K562 (cell line): ENCODE data around the gene CHN2. TPM values are rescaled to one million over a fixed set of nuclear protein-coding genes. Genes with fewer than 3 reads are reported as not detected.

Source experiments
- ATAC-seq: fragments of 200-7000 bp; cut with Tn5 transposase; 3 replicates; pipeline ENCODE4 v1.9.1; 2020; ENCODE audit warnings: moderate library complexity
- BruUV-seq: library from RNA; stranded (reverse); fragments of 400-500 nt; replicated peaks from 2 replicates; lab custom pipeline; 2021; lab: Mats Ljungman, UMichigan
- CTCF ChIA-PET: fragments of 300-600 bp; formaldehyde crosslinking; extraction: SDS; loops from one replicate; lab custom pipeline; 2021; ENCODE audit warnings: low intra/inter-chr PET ratio; lab: Yijun Ruan, JAX
- POLR2A ChIA-PET: fragments of 300-600, 350-650 bp; sonication (Branson Sonifier 250); formaldehyde crosslinking; extraction: SDS; loops from one replicate; lab custom pipeline; 2021; ENCODE audit warnings: antibody characterized with exemption, inconsistent platforms; lab: Yijun Ruan, JAX
- DNase-seq, 4 experiments: peaks; one replicate each; pipeline versions ENCODE4 v3.0.0 to v3.0.0-alpha.2; 2011 to 2018; ENCODE audit warnings: low spot score in 3 of 4, mixed read lengths in 3 of 4; ENCODE audit errors: extremely low read depth in 1 of 4
- FAIRE-seq: peaks from 2 replicates; lab custom pipeline; 2011; peaks lifted over from hg19 to GRCh38; lab: Jason Lieb, UNC
- H2AFZ ChIP-seq: 2 replicates; pipeline ENCODE4 v1.6.0; 2011; ENCODE audit warnings: low read depth, low read length, control low read depth, inconsistent platforms
- H3K27ac ChIP-seq: fragments of 200-600 bp; 3 replicates; pipeline ENCODE4 v1.8.0; 2011; ENCODE audit warnings: low read depth, mild to moderate bottlenecking, control low read depth, inconsistent platforms, low read length, moderate library complexity, mixed read lengths; ENCODE audit errors: extremely low read depth
- H3K27me3 ChIP-seq, 2 experiments: fragments of 300-600 bp in 1 of 2; 2 replicates in 1 of 2; 3 replicates in 1 of 2; pipeline versions ENCODE4 v1.6.0 to v1.8.0; 2011; ENCODE audit warnings: inconsistent platforms in 2 of 2, low read length in 2 of 2, mild to moderate bottlenecking in 1 of 2, mixed read lengths in 1 of 2, moderate library complexity in 1 of 2; ENCODE audit not compliant: control insufficient read depth in 2 of 2, insufficient read depth in 2 of 2
- H3K36me3 ChIP-seq: fragments of 300-600 bp; 3 replicates; pipeline ENCODE4 v1.8.0; 2011; ENCODE audit warnings: mild to moderate bottlenecking, low read length, inconsistent platforms; ENCODE audit not compliant: control insufficient read depth, insufficient read depth
- H3K4me1 ChIP-seq, 2 experiments: fragments of 200-600 bp in 1 of 2; replicated peaks in 1 of 2; 2 replicates in 1 of 2; 3 replicates in 1 of 2; pipeline versions ENCODE4 v1.5.1 to v1.8.0; 2011; ENCODE audit warnings: inconsistent platforms in 2 of 2, low read length in 2 of 2, mild to moderate bottlenecking in 1 of 2, mixed read lengths in 1 of 2, moderate library complexity in 1 of 2; ENCODE audit not compliant: control insufficient read depth in 2 of 2, insufficient read depth in 2 of 2
- H3K4me2 ChIP-seq: 2 replicates; pipeline ENCODE4 v1.6.1; 2011; ENCODE audit warnings: low read length, control low read depth, inconsistent platforms, mixed read lengths; ENCODE audit not compliant: insufficient read depth
- H3K4me3 ChIP-seq: fragments of 200-600 bp; sonication (generic), shearing (Covaris generic); 2 replicates; pipeline ENCODE4 v1.5.1; 2016; ENCODE audit warnings: control low read depth, inconsistent platforms
- H3K79me2 ChIP-seq: fragments of 200-600 bp; 3 replicates; pipeline ENCODE4 v1.8.0; 2011; ENCODE audit warnings: low read length, inconsistent platforms; ENCODE audit not compliant: control insufficient read depth, insufficient read depth
- H3K9ac ChIP-seq, 2 experiments: 2 replicates each; pipeline versions ENCODE4 v1.6.0 to v1.6.1; 2011; ENCODE audit warnings: low read depth in 2 of 2, low read length in 2 of 2, control low read depth in 1 of 2, inconsistent platforms in 1 of 2, mild to moderate bottlenecking in 1 of 2, mixed read lengths in 1 of 2; ENCODE audit not compliant: insufficient read depth in 1 of 2
- H3K9me1 ChIP-seq: one replicate; pipeline ENCODE4 v1.6.0; 2011; ENCODE audit warnings: inconsistent platforms, mild to moderate bottlenecking, low read length, moderate library complexity; ENCODE audit not compliant: control insufficient read depth, insufficient read depth
- H3K9me3 ChIP-seq: replicated peaks from 2 replicates; pipeline ENCODE4 v1.5.1; 2011; ENCODE audit warnings: low read depth, low read length, inconsistent platforms; ENCODE audit not compliant: control insufficient read depth, insufficient read depth
- H4K20me1 ChIP-seq: replicated peaks from 2 replicates; pipeline ENCODE4 v1.6.1; 2011; ENCODE audit warnings: low read length, inconsistent platforms, mixed read lengths; ENCODE audit not compliant: control insufficient read depth, insufficient read depth
- CBX3 ChIP-seq, 2 experiments: IDR thresholded peaks; 1 replicate in 1 of 2; 2 replicates in 1 of 2; pipeline ENCODE4 v1.6.1; 2012; ENCODE audit warnings: inconsistent platforms in 2 of 2, low read length in 2 of 2, borderline replicate concordance in 1 of 2, control low read depth in 1 of 2
- CTCF ChIP-seq, 3 experiments: IDR thresholded peaks in 2 of 3; conservative IDR thresholded peaks in 1 of 3; 2 replicates each; pipeline ENCODE4 v1.5.1; 2011 to 2012; ENCODE audit warnings: low read length in 3 of 3, mild to moderate bottlenecking in 3 of 3, control low read depth in 2 of 3, improper control_type of control experiment in 1 of 3, inconsistent platforms in 1 of 3, low read depth in 1 of 3, mixed read lengths in 1 of 3, moderate library complexity in 1 of 3; ENCODE audit not compliant: insufficient read depth in 2 of 3
- DPF2 ChIP-seq: fragments of 450-650 bp; IDR thresholded peaks from 2 replicates; pipeline ENCODE4 v1.6.1; 2016
- ETS1 ChIP-seq: conservative IDR thresholded peaks from 2 replicates; pipeline ENCODE4 v1.6.1; 2011; ENCODE audit warnings: low read depth, mild to moderate bottlenecking, low read length; ENCODE audit not compliant: control insufficient read depth
- HDAC8 ChIP-seq: fragments of 450-650 bp; IDR thresholded peaks from 2 replicates; pipeline ENCODE4 v1.6.1; 2016; ENCODE audit warnings: mild to moderate bottlenecking, missing genetic modification characterization, moderate library complexity, missing compliant biosample characterization
- KAT7 ChIP-seq: sonication (generic); formaldehyde crosslinking; IDR thresholded peaks from 2 replicates; pipeline ENCODE4 v1.8.0; 2022; ENCODE audit warnings: missing genetic modification reagents, mild to moderate bottlenecking, borderline replicate concordance
- U2AF1 ChIP-seq: fragments of 200-400 bp; formaldehyde crosslinking; optimal IDR thresholded peaks from 2 replicates; pipeline ENCODE3; 2017; ENCODE audit warnings: mild to moderate bottlenecking, low read depth, low read length, moderate library complexity
- YBX1 ChIP-seq: fragments of 450-650 bp; IDR thresholded peaks from 2 replicates; pipeline ENCODE4 v1.7.1; 2016; ENCODE audit warnings: mild to moderate bottlenecking
- ZKSCAN8 ChIP-seq: fragments of 200-800 bp; sonication (Bioruptor generic); IDR thresholded peaks from 2 replicates; pipeline ENCODE4 v1.6.1; 2016; ENCODE audit warnings: missing genetic modification characterization, missing compliant biosample characterization
- ZNF444 ChIP-seq: fragments of 250-450 bp; sonication (Bioruptor Pico); IDR thresholded peaks from 2 replicates; pipeline ENCODE4 v1.4.0; 2020; ENCODE audit warnings: mild to moderate bottlenecking, moderate library complexity
- ZNF589 ChIP-seq: fragments of 200-800 bp; sonication (Bioruptor generic); IDR thresholded peaks from 2 replicates; pipeline ENCODE4 v1.6.1; 2016; ENCODE audit warnings: low read depth, missing genetic modification characterization, missing compliant biosample characterization
- ZNF76 ChIP-seq: fragments of 250-450 bp; sonication (Bioruptor Pico); IDR thresholded peaks from 2 replicates; pipeline ENCODE4 v1.4.0; 2020; ENCODE audit warnings: mild to moderate bottlenecking, moderate library complexity, borderline replicate concordance
- WGBS: fragments of 100-300 bp; shearing (Covaris generic); methylation state at CpG from one replicate; pipeline ENCODE4 v1.1.6; 2016; ENCODE audit warnings: low coverage, mixed read lengths; ENCODE audit not compliant: insufficient coverage; ENCODE audit errors: missing lambda C conversion rate; 5-methylcytosine and 5-hydroxymethylcytosine counted together
- in situ Hi-C: fragments of 300-500 bp; cut with MboI; formaldehyde crosslinking; loops from 4 replicates; pipeline ENCODE4 v1.15.0; 2018; ENCODE audit warnings: inconsistent platforms, mixed read lengths
- intact Hi-C: fragments of 100-400 bp; cut with micrococcal nuclease; formaldehyde crosslinking; loops from 2 replicates; pipeline ENCODE4 v1.14.2; 2022
- polyA plus RNA-seq, 8 experiments: library from polyadenylated mRNA; depleted of rRNA in 4 of 8; stranded (reverse) in 5 of 8; unstranded in 3 of 8; fragments of >200 nt; fragmentation: Nextera tagmentation in 2 of 8; fragmentation: Illumina TruSeq in 1 of 8; extraction: Ambion mirVana in 2 of 8; extraction: Trizol in 1 of 8; gene quantifications; 2 replicates each; pipeline versions ENCODE4 v1.2.1 to v1.2.3, GENCODE V29; 2011 to 2014; ENCODE audit warnings: inconsistent platforms in 1 of 8, missing spikeins in 1 of 8
- total RNA-seq, 7 experiments: library from RNA; depleted of rRNA in 6 of 7; stranded (reverse); fragments of >200 nt in 6 of 7; fragmentation: Illumina TruSeq in 2 of 7; extraction: Trizol in 2 of 7; gene quantifications; 2 replicates each; pipeline versions ENCODE4 v1.2.1 to v1.2.3, GENCODE V29; 2011 to 2021; ENCODE audit warnings: low replicate concordance in 1 of 7
- TF ChIP-seq, protein P1 (sequence below), 2 experiments: fragments of 450-650 bp in 1 of 2; IDR thresholded peaks; 2 replicates each; pipeline ENCODE4 v1.6.1; 2011 to 2017; ENCODE audit warnings: low read depth in 2 of 2, antibody characterized with exemption in 1 of 2, borderline replicate concordance in 1 of 2, low read length in 1 of 2, mild to moderate bottlenecking in 1 of 2, mixed read lengths in 1 of 2; ENCODE audit not compliant: control insufficient read depth in 1 of 2
- TF ChIP-seq, protein P2 (sequence below): sonication (generic); formaldehyde crosslinking; IDR thresholded peaks from 2 replicates; pipeline ENCODE4 v1.8.0; 2022; ENCODE audit warnings: missing genetic modification reagents, mild to moderate bottlenecking, borderline replicate concordance

Gene CHN2
- total and polyA plus RNA-seq, 9 of the 15 experiments (the other 6 are each of a cell fraction or from before 2014, with no cell fraction given): 0.12 to 2.1 (median 0.31) TPM; not detected in 1

DNA sequence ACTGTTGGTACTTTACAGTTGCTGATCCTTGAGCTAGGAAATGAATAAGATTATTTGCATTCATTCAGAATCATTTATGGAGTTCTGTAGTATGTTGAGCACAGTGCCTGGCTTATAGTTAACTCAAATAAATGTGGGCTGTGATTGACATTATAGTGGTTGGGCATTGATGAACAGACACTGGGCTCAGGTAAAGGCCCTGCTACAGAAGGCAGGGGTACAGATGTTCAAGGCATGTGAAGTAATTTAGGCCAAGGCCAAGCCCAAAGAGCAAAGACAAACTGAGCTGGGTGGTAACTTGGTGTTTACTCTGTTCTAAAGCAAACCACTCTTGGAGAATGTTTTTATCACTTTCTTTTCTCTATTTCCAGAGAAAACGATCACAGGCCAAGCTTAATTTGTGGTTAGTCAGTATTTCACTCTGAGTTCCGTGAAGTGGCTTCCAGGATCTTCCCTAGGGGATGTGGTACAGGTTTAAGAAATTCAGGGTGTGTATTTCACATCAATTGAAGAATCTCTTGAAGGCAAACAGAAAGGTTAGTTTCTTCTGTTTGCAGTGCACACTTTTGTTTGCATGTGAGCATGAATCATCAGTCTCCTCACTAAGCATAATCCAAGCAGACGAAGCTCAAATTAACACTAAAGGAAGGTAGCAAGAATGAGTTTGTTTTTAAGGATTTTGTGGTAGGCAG lies 255.1 kb downstream of the CHN2 start:
- Histone ChIP-seq H3K27me3 (peaks cover 2 to 8% of the 10 kb centered on the region in 2 experiments; a peak in 2 of 5 replicates), H3K9ac (no peak overlapping the region), H3K9me3 (no peaks in the 10 kb centered on the region), H3K4me3 (no peak overlapping the region), H3K27ac (no peak overlapping the region), H4K20me1 (no peaks in the 10 kb centered on the region; the same call in 1 of the 2 replicates), H3K4me1 (no peaks in the 10 kb centered on the region), H3K79me2 (no peaks in the 10 kb centered on the region), H3K4me2 (no peak overlapping the region), H3K36me3 (no peaks in the 10 kb centered on the region), H2AFZ (no peak overlapping the region), H3K9me1 (no peaks in the 10 kb centered on the region)
- WGBS: 0% methylated on average over 3 of the region's 3 CpGs
- DNase-seq: no peak
- in situ Hi-C loops (no loop called here), intact Hi-C loops (no loop called here)
- no peak for FAIRE-seq
- CTCF ChIA-PET: no interaction called here
- POLR2A ChIA-PET: interaction anchor here (0.5 kb wide), 1 partner anchor 67 kb away, joined by 3 read pairs; no protein-coding TSS in a partner anchor
- ATAC-seq: no peak
- no TSS peak for BruUV-seq
- TF ChIP-seq YBX1 (no peak), U2AF1 (no peak), CBX3 (IDR thresholded peaks at IDR 0.05; ENCODE audit: borderline replicate concordance in 1 of 2, low read length in 2 of 2) (no peak), ZNF589 (CRISPR knock-in tag) (no peak), CTCF (IDR thresholded peaks at IDR 0.05 in 2 of 3, conservative IDR thresholded peaks at IDR 0.05 in 1 of 3; ENCODE audit: insufficient read depth in 2 of 3, low read depth in 1 of 3, low read length in 3 of 3) (no peak), ETS1 (no peak), KAT7 (CRISPR knock-in tag) (no peak), HDAC8 (tag) (no peak), ZNF444 (CRISPR knock-in tag) (no peak), DPF2 (no peak), ZNF76 (CRISPR knock-in tag) (no peak), ZKSCAN8 (CRISPR knock-in tag) (no peak)
- TF ChIP-seq, protein P1, sequence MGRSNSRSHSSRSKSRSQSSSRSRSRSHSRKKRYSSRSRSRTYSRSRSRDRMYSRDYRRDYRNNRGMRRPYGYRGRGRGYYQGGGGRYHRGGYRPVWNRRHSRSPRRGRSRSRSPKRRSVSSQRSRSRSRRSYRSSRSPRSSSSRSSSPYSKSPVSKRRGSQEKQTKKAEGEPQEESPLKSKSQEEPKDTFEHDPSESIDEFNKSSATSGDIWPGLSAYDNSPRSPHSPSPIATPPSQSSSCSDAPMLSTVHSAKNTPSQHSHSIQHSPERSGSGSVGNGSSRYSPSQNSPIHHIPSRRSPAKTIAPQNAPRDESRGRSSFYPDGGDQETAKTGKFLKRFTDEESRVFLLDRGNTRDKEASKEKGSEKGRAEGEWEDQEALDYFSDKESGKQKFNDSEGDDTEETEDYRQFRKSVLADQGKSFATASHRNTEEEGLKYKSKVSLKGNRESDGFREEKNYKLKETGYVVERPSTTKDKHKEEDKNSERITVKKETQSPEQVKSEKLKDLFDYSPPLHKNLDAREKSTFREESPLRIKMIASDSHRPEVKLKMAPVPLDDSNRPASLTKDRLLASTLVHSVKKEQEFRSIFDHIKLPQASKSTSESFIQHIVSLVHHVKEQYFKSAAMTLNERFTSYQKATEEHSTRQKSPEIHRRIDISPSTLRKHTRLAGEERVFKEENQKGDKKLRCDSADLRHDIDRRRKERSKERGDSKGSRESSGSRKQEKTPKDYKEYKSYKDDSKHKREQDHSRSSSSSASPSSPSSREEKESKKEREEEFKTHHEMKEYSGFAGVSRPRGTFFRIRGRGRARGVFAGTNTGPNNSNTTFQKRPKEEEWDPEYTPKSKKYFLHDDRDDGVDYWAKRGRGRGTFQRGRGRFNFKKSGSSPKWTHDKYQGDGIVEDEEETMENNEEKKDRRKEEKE (IDR thresholded peaks at IDR 0.05; ENCODE audit: borderline replicate concordance in 1 of 2, control insufficient read depth in 1 of 2, low read depth in 2 of 2, low read length in 1 of 2): no peak
- TF ChIP-seq, protein P2, sequence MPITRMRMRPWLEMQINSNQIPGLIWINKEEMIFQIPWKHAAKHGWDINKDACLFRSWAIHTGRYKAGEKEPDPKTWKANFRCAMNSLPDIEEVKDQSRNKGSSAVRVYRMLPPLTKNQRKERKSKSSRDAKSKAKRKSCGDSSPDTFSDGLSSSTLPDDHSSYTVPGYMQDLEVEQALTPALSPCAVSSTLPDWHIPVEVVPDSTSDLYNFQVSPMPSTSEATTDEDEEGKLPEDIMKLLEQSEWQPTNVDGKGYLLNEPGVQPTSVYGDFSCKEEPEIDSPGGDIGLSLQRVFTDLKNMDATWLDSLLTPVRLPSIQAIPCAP (CRISPR knock-in tag): no peak
